ENCODE results near the gene KCNN4.

KCNN4 gene

GRCh38 chr19:43719918-43720317 lies 60.9 kb downstream of the KCNN4 start:
- TF ChIP-seq, protein P1, sequence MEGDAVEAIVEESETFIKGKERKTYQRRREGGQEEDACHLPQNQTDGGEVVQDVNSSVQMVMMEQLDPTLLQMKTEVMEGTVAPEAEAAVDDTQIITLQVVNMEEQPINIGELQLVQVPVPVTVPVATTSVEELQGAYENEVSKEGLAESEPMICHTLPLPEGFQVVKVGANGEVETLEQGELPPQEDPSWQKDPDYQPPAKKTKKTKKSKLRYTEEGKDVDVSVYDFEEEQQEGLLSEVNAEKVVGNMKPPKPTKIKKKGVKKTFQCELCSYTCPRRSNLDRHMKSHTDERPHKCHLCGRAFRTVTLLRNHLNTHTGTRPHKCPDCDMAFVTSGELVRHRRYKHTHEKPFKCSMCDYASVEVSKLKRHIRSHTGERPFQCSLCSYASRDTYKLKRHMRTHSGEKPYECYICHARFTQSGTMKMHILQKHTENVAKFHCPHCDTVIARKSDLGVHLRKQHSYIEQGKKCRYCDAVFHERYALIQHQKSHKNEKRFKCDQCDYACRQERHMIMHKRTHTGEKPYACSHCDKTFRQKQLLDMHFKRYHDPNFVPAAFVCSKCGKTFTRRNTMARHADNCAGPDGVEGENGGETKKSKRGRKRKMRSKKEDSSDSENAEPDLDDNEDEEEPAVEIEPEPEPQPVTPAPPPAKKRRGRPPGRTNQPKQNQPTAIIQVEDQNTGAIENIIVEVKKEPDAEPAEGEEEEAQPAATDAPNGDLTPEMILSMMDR (IDR thresholded peaks at IDR 0.05; ENCODE audit: low read depth, low read length): no peak
- H3K4me3 ChIP-seq (ENCODE audit: low read depth, low read length): no peak overlapping the region

GRCh38 chr19:43719378-43719868 lies 61.4 kb downstream of the KCNN4 start:
- TF ChIP-seq, protein P1 (IDR thresholded peaks at IDR 0.05; ENCODE audit: low read depth, low read length): no peak

GRCh38 chr19:43718627-43719377 lies 62.0 kb downstream of the KCNN4 start:
- TF ChIP-seq, protein P1 (IDR thresholded peaks at IDR 0.05; ENCODE audit: low read depth, low read length): no peak
- no peak overlapping the region for H3K4me3 ChIP-seq (ENCODE audit: low read depth, low read length)

More at GRCh38 chr19:43719378-43719868, 61.4 kb downstream of the KCNN4 start:
- no peak overlapping the region for H3K4me3 ChIP-seq (ENCODE audit: low read depth, low read length)

All from WI38 (cell line).